Thyroid gland (tissue), 4 donors: ENCODE measurements around the gene CDC42EP1. TPM values are rescaled to one million over a fixed set of nuclear protein-coding genes. Genes with fewer than 3 reads are reported as not detected.
"Not testable (repeated sequence)": the region's sequence is repeated elsewhere in the genome, so short reads cannot be mapped to it uniquely, and the experiment has no call there.

Experiments
- DNase-seq, 2 donors: peaks; one replicate each; pipeline ENCODE4 v3.0.0-alpha.2; 2019
- H3K27ac ChIP-seq, 3 donors: fragments of 200-600 bp; sonication (generic); 1 replicate in 2 of 3; 2 replicates in 1 of 3; pipeline ENCODE4 v1.5.1; 2016 to 2019; ENCODE audit warnings: mild to moderate bottlenecking in 1 of 3, moderate library complexity in 1 of 3
- H3K27me3 ChIP-seq: fragments of 200-600 bp; sonication (generic); one replicate; pipeline ENCODE4 v1.5.1; 2019
- H3K36me3 ChIP-seq, 2 donors: fragments of 200-600 bp; sonication (generic); one replicate each; pipeline ENCODE4 v1.5.1; 2016 to 2019
- H3K4me1 ChIP-seq, 2 donors: fragments of 200-600 bp; sonication (generic); one replicate each; pipeline ENCODE4 v1.5.1; 2017 to 2019
- H3K4me3 ChIP-seq, 3 donors: fragments of 200-600 bp; sonication (generic); replicated peaks in 1 of 3; 1 replicate in 2 of 3; 2 replicates in 1 of 3; pipeline ENCODE4 v1.5.1; 2016; ENCODE audit warnings: mild to moderate bottlenecking in 1 of 3
- H3K9me3 ChIP-seq: fragments of 200-600 bp; sonication (generic); one replicate; pipeline ENCODE4 v1.5.1; 2017
- POLR2A ChIP-seq, 2 donors: fragments of 450-650 bp; IDR thresholded peaks; one replicate each; pipeline ENCODE4 v1.6.1; 2017; ENCODE audit warnings: antibody characterized with exemption in 2 of 2, mild to moderate bottlenecking in 2 of 2, moderate library complexity in 1 of 2
- WGBS, 2 donors: methylation state at CpG; one replicate each; pipeline ENCODE4 v1.1.5; 2017; 5-methylcytosine and 5-hydroxymethylcytosine counted together
- intact Hi-C: fragments of 100-400 bp; cut with DNase I; formaldehyde crosslinking; loops from one replicate; pipeline ENCODE4 v1.15.1; 2023
- total RNA-seq, 4 donors: library from RNA; depleted of rRNA; stranded (reverse); fragments of >200 nt; gene quantifications; one replicate each; pipeline ENCODE4 v1.2.3, GENCODE V29; 2016
- TF ChIP-seq, protein P1 (sequence below), 6 experiments: fragments of 200-600 bp in 3 of 6; fragments of 450-650 bp in 3 of 6; sonication (generic) in 3 of 6; IDR thresholded peaks; one replicate each; pipeline ENCODE4 v1.5.1; 2016 to 2019; ENCODE audit warnings: antibody characterized with exemption in 6 of 6, mild to moderate bottlenecking in 2 of 6, inconsistent platforms in 1 of 6, moderate library complexity in 1 of 6

The CDC42EP1 gene
- total RNA-seq, 4 donors from 2014 or later = 15.7 to 23.3 (median 18.3) TPM

DNA sequence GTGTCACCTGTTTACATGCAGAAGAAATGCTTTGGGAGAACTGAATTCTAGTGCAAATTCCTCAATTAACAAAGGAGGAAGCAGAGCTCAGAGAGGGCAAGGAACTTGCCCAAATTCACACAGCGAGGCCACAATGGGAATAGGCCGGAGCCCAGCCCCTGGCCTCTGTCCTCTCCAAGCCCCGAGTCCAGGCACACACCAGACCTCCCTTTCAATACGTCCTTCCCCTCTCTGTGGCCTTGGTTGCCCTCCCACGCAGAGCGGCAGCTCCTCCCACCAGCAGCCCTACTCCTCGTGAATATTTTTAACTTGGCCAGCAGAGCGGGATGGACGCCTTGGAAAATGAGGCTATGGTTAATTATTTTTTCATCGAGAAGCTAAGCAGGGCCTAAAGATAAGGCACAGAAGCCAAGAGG, 39.5 kb upstream of the CDC42EP1 start:
- H3K9me3 ChIP-seq = no peaks in the 10 kb centered on the region
- H3K4me1 ChIP-seq = peaks cover 3 to 20% of the 10 kb centered on the region in 2 donors
- H3K27ac ChIP-seq = no peak overlapping the region
- no peaks in the 10 kb centered on the region for H3K27me3 ChIP-seq
- WGBS, 2 donors = 59 to 69% methylated on average over 10 of the region's 10 CpGs
- no peak for DNase-seq
- H3K4me3 ChIP-seq = no peak overlapping the region
- TF ChIP-seq, protein P1, sequence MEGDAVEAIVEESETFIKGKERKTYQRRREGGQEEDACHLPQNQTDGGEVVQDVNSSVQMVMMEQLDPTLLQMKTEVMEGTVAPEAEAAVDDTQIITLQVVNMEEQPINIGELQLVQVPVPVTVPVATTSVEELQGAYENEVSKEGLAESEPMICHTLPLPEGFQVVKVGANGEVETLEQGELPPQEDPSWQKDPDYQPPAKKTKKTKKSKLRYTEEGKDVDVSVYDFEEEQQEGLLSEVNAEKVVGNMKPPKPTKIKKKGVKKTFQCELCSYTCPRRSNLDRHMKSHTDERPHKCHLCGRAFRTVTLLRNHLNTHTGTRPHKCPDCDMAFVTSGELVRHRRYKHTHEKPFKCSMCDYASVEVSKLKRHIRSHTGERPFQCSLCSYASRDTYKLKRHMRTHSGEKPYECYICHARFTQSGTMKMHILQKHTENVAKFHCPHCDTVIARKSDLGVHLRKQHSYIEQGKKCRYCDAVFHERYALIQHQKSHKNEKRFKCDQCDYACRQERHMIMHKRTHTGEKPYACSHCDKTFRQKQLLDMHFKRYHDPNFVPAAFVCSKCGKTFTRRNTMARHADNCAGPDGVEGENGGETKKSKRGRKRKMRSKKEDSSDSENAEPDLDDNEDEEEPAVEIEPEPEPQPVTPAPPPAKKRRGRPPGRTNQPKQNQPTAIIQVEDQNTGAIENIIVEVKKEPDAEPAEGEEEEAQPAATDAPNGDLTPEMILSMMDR (IDR thresholded peaks at IDR 0.05) = no peak
- no peak for TF ChIP-seq POLR2A (IDR thresholded peaks at IDR 0.05)
- intact Hi-C loops = no loop called here
- H3K36me3 ChIP-seq = no peaks in the 10 kb centered on the region

DNA sequence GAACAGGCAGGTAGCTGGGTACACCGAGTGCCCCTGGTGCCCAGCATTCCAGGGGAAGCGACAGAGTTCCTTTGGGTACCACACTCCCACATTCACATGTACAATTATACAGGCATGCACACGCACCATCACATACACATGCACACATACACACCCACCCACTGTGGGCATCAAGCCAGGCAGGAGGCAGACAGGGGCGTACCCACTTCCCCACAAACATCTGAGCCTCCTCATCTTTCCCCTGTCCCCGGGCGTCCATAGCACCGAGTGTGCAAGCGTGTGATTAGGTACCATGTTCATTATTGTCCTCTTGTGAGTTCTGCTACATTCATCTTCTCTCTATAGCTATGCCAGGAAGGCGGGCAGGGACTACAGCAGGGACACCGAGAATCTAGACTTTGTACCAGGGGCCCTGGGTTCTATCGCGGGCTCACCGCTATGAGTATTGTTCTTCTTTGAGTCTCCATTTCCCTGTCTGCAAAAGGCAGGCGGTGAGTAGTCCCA, 39.0 kb upstream of the CDC42EP1 start:
- WGBS, 2 donors = 70 to 76% methylated on average over 14 of the region's 14 CpGs
- Histone ChIP-seq H3K27me3 (no peaks in the 10 kb centered on the region), H3K4me3 (no peak overlapping the region), H3K4me1 (peaks cover 3 to 20% of the 10 kb centered on the region in 2 donors), H3K27ac (no peak overlapping the region), H3K36me3 (no peaks in the 10 kb centered on the region), H3K9me3 (no peaks in the 10 kb centered on the region)
- no peak for DNase-seq
- intact Hi-C loops = no loop called here
- no peak for TF ChIP-seq POLR2A (IDR thresholded peaks at IDR 0.05)

DNA sequence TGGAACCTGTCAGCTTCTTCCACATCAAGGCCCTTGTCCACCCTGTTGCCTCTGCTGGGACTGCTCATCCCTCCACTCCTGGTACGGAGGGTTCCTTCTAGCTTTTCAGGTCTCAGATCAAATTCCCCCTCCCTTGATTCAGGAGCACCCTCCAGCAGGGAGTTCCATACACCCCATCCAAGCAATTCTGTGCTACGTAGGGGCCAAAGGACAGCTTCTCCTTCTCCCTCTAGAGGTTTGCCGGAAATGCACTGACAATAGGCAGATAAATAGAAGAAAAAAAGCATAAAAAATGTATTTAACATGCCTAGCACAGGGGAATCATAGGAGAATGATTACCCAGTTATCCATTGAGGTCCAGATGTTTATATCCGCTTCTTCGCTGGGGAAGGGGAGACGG, 37.8 kb upstream of the CDC42EP1 start:
- H3K27ac ChIP-seq = no peak overlapping the region
- no peak overlapping the region for H3K4me3 ChIP-seq
- WGBS, 2 donors = 94 to 96% methylated on average over 6 of the region's 6 CpGs
- H3K9me3 ChIP-seq = no peaks in the 10 kb centered on the region
- no peak for TF ChIP-seq POLR2A (IDR thresholded peaks at IDR 0.05)
- H3K36me3 ChIP-seq = no peaks in the 10 kb centered on the region
- no peak for DNase-seq
- intact Hi-C loops = no loop called here
- H3K4me1 ChIP-seq = peaks cover 3 to 20% of the 10 kb centered on the region in 2 donors
- no peaks in the 10 kb centered on the region for H3K27me3 ChIP-seq

DNA sequence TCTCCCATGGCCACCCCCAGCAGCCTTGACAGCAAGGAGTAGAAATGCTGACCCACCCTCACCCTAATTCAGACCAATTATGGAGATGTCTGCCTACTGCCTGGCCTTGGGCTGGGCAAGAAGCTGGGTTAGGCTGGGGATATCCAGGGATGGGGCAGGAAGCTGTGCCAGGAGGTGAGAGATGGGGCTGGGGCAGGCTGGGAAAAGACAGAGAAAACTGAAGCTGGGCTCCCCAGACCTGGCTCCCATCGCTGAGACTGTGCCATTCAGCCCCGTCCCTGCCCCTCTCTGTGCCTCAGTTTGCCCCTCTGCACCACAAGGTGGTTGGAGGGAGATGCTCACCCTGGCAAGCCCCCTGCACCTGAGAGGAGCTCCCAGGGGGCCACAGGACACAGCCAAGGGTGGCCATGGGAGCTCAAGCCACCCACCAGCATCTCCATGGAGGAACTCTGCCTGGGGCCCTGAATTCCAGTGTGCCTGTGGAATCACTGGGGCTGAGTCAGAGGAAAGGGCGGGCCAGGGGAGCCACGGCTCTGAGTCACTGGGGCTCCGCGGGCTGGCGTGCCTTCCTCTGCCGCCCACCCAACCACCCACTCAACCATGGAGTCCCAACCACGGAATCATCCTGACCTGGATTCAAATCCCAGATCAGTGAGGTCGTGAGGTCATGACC, 35.1 kb upstream of the CDC42EP1 start:
- intact Hi-C loops = no loop called here
- 53 to 85% methylated on average over 9 to 10 of the region's 10 CpGs for WGBS, 2 donors
- DNase-seq = no peak
- Histone ChIP-seq H3K9me3 (no peaks in the 10 kb centered on the region), H3K36me3 (no peaks in the 10 kb centered on the region), H3K4me1 (peaks cover 0 to 6% of the 10 kb centered on the region in 2 donors), H3K27ac (no peak overlapping the region), H3K27me3 (no peaks in the 10 kb centered on the region), H3K4me3 (no peak overlapping the region)
- no peak for TF ChIP-seq POLR2A (IDR thresholded peaks at IDR 0.05)
- TF ChIP-seq, protein P1 (IDR thresholded peaks at IDR 0.05) = no peak

DNA sequence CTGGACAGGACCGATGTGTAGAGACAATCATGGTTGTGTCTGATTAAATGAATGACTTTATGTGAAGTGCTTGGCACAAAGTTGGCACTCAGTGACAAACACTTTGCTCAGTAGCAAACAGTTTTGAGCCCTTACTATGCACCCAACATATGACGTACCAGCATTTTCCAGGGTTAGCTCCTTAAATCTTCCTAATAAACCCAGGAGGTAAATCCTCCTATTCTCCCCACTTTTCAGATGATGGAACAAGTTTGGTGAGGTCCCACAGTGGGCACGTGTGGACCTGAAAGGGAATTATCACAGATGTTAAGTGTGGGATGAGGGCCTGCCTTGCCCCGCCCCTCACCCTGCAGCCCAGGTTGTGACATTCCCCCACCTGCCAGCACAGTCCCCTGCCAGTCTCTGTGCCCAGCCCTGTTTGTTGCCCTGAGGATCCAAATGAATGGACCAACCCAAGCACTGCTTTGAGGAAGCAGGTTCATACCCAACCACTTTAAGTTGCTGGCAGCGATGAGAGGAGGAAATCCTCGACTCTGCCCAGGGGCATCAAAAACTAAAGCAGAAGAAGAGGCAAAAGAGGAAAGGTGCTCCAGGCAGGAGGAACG, 34.4 kb upstream of the CDC42EP1 start:
- Histone ChIP-seq H3K9me3 (no peaks in the 10 kb centered on the region), H3K27me3 (no peaks in the 10 kb centered on the region), H3K27ac (no peak overlapping the region), H3K4me3 (no peak overlapping the region), H3K4me1 (peaks cover 0 to 6% of the 10 kb centered on the region in 2 donors), H3K36me3 (no peaks in the 10 kb centered on the region)
- DNase-seq = no peak
- intact Hi-C loops = no loop called here
- WGBS, 2 donors = 81 to 85% methylated on average over 7 of the region's 7 CpGs
- TF ChIP-seq POLR2A (IDR thresholded peaks at IDR 0.05) = no peak
- TF ChIP-seq, protein P1 (IDR thresholded peaks at IDR 0.05) = no peak

DNA sequence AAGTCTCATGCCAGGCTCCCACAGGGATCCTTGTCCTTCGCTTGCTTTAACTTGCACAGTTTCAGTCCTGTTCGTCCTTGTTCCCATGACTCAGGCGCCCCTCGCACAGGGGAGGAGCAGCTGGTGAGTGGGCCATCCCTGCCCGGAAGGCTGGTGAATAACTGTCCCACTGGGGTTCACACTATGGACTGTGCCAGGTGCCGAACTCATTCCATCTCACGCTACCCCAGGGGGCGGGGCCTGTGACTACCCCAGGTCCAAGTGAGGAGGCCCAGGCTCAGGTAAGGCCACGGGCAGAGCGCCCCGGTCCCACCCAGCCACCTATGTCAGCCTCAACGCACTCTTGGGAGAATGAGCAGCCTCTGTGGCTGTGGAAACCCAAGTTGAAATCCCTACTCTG, 33.9 kb upstream of the CDC42EP1 start:
- WGBS, 2 donors = 69 to 80% methylated on average over 12 of the region's 12 CpGs
- H3K9me3 ChIP-seq = no peaks in the 10 kb centered on the region
- no peak overlapping the region for H3K27ac ChIP-seq
- H3K36me3 ChIP-seq = no peaks in the 10 kb centered on the region
- peaks cover 0 to 6% of the 10 kb centered on the region in 2 donors for H3K4me1 ChIP-seq
- no peak overlapping the region for H3K4me3 ChIP-seq
- TF ChIP-seq, protein P1 (IDR thresholded peaks at IDR 0.05) = no peak
- intact Hi-C loops = no loop called here
- no peak for DNase-seq
- H3K27me3 ChIP-seq = no peaks in the 10 kb centered on the region

DNA sequence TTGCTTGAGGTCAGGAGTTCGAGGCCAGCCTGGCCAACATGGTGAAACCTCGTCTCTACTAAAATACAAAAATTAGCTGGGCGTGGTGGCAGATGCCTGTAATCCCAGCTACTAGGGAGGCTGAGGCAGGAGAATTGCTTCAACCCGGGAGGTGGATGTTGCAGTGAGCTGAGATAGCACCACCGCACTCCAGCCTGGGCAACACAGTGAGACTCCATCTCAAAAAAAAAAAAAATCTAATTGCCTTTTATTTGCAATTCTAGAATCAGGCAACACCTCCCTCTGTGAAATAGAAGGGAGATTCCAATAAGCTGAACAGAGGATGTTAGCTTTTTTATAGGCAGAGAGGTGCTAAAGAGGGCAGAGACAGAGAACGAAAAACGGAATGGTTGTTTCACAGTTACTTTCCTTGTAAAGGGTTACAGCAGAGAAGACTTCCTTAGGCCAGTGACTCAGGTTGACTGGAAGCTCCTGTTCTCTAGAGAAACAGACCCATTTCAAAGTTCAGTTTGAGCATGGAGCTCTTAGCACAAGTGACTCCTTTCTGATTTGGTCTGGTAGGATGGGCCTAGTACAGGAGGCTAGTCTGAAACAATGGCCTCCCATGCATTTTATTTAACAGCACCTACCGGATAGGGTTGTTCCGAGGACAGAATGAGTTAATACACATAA, 33.1 kb upstream of the CDC42EP1 start:
- H3K4me1 ChIP-seq, H3K4me3 ChIP-seq, H3K9me3 ChIP-seq, H3K27me3 ChIP-seq, DNase-seq, H3K27ac ChIP-seq, H3K36me3 ChIP-seq, intact Hi-C loops: not testable (repeated sequence)
- WGBS, 2 donors = 95 to 96% methylated on average over 9 of the region's 9 CpGs

DNA sequence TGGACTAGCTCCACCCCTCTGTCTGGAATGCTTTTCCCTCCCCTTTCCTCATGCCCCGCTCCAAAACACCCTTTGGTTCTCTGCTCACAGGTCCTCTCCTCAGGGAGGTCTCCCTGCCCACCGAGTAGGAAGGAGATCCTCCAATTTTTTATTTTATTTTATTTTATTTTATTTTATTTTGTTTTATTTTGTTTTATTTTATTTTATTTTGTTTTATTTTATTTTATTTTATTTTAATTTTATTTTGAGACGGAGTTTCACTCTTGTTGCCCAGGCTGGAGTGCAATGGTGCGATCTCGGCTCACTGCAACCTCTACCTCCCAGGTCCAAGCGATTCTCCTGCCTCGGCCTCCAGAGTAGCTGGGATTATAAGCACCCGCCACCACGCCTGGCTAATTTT, 32.3 kb upstream of the CDC42EP1 start:
- intact Hi-C loops = not testable (repeated sequence)
- WGBS, 2 donors = 95 to 96% methylated on average over 9 of the region's 9 CpGs

More for the DNA sequence above, 32.3 kb upstream of the CDC42EP1 start:
- H3K4me3 ChIP-seq, DNase-seq, H3K9me3 ChIP-seq, H3K27me3 ChIP-seq, H3K4me1 ChIP-seq, H3K36me3 ChIP-seq, H3K27ac ChIP-seq: not testable (repeated sequence)
